Ramos (cell line): ENCODE results near the gene LPIN1.
"Not testable (repeated sequence)": the region's sequence is repeated elsewhere in the genome, so short reads cannot be mapped to it uniquely, and the experiment has no call there.

Source experiments
- in situ Hi-C: fragments of 300-500 bp; cut with MboI; formaldehyde crosslinking; loops from one replicate; pipeline ENCODE4 v1.14.3; 2022; ENCODE audit warnings: low sequenced_read_pairs; ENCODE audit not compliant: unreplicated experiment

Gene LPIN1

DNA sequence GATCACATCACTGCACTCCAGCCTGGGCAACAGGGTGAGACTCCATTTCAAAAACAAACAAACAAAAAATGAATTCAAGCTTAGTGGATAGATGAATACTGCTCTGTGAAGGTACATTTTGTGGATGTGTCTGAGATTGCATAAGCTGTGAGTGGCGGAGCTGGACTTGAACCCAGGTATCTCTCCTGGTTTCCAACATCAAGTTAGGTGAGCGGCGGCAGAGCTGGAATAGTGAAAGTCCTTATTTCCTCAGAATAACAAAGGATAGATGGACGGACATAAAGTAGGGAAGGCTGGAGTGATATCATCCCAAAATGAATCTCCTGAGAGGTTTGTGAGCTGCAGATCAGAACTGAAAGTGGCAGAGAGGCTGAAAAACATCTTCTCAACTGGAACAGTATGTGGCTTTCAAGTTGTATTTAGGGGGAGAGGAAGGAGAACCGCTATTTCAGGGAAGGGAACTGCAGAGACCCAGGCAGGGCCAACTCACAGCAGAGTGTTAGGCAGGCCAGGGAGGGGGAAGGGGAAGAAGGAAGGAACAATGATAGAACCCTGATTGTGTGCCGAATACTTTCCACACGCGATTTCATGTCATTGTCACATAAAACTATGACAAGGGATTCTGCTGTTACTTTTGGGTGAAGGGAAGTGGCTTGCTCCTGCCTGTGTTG lies 106.2 kb downstream of the LPIN1 start:
- in situ Hi-C loops, result no loop called here

DNA sequence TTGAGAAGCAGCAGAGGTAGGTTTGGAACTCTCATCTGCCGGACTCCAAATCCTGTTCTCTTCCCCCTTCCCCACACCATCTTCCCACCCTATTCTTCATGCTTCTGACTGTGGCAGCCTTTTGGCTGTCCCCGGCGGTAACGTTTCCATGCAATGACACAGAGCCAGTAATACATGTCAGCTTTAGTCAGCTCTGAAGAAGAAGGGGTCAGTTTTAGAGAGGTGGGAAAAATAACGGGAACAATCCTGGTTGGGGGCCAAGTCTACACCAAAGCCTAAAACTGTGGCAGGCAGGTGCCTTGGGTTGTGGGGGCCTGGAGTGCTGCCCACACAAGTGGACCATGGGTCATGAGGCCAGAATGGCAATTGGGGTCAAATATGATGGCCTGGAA lies 106.8 kb downstream of the LPIN1 start:
- in situ Hi-C loops, result no loop called here

DNA sequence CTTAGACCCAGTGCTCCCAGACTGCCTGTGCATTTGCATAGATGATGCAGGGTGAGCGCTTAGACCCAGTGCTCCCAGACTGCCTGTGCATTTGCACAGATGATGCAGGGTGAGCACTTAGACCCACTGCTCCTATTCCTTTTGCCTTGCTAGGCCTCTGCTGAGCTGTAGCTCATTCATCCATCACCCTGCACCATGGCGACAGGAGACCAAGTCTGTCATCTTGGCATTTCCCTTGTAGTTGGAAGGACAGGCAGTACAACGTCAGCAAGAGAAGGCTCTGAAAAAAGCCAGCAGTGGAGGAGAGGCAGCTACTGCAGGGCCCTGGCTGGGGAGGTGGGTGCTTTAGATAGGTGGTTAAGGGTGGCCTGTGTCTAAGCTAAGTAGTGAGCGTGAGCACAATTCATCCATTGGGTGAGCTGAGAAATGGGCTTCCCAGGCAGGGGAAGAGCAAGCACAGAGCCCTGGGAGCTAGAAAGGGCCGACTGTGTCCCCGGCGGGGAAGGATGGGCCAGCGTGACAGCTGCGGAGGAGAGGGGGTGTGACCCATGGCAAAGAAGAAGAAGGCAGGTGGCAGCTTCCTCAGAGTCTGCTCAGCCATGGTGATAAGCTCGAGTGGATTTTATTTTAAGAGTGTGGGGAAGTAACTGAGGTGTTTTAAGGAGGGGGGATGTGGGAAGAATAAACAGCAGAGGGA lies 108.8 kb downstream of the LPIN1 start:
- in situ Hi-C loops, result no loop called here

DNA sequence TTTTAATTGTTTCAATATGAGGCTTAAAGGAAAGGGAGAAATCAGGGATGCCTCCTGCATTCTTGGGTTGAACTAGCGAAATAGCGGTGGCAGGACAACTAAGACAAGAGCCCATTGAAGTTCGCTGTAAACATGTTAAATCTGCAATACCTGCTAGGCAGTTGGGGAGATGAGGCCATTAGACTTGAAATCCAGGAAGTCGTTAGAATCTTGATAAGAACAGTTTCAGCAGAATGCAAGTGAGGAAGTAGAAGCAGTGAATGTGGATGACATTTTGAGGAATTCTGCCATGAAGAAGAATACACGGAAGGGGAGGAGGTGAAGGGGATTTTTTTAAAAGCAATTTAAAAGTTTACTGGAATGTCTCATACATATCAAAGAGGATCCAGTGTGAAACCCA lies 109.7 kb downstream of the LPIN1 start:
- in situ Hi-C loops, result no loop called here

DNA sequence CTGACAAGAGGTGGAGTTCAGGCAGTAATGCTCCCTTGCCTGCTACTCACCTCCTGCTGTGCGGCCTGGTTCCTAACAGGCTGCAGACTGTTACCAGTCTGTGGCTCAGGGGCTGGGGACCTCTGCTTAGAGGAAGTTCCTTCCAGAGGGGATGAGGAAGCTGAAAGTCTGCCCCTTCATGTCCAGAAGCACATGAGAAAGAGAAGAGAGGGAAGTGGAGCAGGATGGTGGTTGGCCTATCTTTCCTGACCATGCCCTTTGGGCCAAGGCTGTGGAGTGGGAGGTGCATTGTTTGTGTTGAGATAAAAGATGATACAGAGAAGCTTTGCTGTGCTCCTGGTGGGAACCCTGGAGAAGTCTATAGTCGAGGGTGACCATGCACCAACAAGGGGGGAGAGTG lies 112.5 kb downstream of the LPIN1 start:
- in situ Hi-C loops, result no loop called here

DNA sequence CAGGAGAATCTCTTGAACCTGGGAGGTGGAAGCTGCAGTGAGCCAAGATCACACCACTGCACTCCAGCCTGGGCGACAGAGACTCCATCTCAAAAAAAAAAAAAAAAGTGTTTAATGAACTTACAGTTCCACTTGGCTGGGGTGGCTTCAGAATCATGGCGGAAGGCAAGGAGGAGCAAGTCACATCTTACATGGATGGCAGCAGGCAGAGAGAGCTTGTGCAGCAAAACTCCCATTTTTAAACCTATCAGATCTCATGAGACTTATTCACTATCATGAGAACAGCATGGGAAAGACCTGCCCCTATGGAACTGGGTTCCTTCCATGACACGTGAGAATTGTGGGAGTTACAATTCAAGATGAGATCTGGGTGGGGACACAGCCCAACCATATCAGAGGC lies 113.5 kb downstream of the LPIN1 start:
- in situ Hi-C loops, result not testable (repeated sequence)

DNA sequence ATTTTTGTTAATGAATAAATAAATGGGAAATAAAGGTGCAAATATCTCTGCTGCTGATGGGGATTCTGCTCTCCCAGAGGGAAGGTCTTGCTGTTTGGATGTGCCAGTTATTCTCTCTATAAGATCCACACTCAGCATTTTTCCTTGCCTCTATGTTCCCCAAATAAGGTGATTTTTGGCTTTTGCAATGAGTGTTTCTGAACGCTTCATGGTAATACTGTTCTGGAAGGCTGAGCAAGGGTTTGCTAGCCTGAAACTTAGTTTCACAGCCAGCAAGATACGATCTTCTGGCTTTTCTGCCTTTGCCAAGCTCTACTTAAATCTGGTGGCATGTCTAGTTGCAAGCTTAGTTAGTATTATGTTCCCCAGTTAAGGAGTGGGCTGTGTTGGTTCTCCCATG lies 114.6 kb downstream of the LPIN1 start:
- in situ Hi-C loops, result no loop called here

DNA sequence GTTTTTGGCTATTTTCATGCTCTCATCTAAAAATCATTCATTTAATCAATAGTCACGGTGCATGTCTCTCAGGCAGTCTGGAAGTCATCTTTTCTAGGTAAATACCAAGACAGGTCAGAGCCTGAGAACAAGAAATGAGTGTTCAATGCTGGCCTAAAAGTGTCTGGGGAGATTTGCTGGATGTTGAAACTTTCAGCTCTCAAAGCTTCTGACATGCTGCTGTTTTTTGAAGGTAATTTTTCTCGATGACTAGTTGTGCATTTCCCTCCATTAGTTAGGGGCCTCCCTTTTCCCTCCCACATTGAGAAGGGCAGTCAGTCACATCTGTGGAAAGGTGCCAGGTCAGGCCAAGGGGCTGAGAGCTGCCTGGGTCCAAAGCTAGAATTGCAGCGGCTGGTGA lies 115.6 kb downstream of the LPIN1 start:
- in situ Hi-C loops, result no loop called here

DNA sequence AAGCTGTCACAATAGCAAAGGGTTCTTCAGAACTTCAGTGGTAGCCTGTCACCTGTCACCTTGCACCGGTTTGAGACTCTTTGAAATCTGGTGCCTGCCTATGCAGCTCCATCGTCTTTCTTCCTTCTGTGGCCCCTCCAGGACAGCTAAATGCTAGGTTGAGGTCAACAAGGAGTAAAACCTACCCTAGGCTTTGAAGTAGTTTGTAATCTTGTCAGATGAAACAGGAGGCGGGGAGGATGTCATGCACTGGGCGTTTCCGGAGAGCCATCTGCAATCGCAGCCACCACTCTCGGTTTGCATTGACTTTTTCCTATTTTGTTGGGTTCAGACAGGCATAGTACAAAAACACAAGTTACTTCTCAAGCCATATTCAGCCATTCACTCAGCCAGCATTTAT lies 116.7 kb downstream of the LPIN1 start:
- in situ Hi-C loops, result no loop called here

DNA sequence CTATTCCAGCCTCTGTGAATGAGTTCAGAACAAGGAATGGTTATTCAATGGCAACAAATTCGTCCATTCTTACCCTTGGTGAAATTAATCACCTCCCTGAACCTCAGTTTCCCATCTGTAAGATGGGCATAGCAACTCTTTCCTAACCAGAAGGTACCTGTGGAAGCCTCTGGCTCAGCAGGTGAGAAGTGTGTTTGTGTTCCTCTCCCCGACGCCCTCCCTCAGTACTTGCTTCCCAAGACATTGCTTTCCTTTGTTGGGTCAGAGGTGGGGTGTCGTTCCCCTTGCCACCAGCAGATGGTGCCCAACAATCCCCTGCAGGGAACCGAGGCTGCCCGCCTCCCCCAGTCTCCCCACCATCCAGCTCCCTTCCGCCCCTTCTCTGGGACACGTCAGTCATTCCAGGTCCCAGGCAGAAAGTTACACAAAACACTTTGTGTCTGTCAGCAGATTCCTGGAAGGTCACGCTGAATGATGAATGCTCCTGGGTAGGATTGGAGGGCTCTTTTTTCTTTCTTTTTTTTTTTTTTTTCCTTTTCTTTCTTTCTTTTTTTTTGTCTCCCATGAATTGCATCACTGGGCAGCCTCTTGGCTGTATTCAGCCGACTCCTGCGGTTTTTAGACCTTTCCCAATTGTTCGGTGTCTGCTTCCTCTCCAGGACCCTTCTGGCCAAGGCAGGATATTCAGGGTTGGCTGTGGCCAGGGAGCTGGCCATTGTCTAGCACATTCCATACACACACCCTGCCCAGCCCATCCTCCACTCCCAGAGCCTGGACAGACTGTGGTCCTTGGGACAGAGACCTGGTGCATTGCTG lies 117.3 kb downstream of the LPIN1 start:
- in situ Hi-C loops, result no loop called here

DNA sequence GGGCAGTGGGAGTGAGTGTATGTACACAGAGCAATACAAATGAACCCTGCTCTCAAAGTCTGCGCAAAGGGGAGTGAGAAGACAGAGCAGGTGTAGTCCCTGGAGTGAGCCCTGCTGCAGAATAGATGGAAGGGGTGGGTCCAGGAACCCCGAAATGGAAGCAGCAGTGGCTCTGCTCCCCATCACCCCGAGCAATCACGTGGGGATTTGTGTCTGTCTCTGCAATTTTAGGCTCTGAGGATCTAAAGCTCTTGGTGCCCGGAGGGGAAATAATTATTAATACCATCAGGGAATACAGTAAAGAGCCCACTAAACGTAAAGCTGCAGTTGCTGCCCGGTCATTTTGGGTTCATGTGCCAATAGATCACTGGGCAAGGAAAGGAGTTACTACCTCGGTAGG lies 118.3 kb downstream of the LPIN1 start:
- in situ Hi-C loops, result no loop called here

DNA sequence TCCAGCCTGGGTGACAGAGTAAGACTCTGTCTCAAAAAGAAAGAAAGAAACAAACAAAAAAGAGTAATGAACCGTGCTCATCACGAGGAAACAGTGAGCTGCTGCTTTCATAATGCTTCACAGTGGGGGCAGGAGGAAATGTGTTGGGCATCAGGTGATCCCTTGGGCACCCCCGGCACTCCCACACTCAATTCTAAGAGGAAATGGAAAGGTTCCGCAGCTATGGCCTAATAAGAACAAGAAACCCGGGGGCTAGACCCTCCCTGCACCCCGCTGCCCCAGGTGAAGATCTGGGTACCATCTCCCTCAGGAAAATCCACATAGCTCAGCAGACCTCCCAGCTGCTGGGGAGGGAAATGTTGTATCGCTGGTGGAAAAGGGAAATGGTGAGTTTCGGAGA lies 118.9 kb downstream of the LPIN1 start:
- in situ Hi-C loops, result no loop called here

DNA sequence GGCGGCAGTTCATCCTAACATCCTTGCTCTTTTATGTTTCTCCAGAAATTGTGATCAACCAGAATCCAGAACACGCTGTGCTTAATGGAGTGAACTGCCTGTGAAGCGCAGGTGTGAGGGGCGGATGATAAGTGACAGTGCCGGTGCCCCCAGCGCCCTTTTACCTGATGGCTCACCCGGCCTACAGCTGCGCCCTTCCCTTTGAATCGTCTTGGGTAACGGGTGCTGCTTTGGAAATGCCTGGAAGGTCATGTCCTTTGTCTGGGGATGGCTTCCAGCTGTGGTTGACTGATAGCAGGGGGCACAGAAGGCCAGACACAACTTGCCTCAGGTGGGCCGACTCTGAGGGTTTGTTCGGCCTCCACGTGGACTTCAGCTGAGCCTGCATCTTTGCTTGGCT lies 119.4 kb downstream of the LPIN1 start:
- in situ Hi-C loops, result no loop called here

DNA sequence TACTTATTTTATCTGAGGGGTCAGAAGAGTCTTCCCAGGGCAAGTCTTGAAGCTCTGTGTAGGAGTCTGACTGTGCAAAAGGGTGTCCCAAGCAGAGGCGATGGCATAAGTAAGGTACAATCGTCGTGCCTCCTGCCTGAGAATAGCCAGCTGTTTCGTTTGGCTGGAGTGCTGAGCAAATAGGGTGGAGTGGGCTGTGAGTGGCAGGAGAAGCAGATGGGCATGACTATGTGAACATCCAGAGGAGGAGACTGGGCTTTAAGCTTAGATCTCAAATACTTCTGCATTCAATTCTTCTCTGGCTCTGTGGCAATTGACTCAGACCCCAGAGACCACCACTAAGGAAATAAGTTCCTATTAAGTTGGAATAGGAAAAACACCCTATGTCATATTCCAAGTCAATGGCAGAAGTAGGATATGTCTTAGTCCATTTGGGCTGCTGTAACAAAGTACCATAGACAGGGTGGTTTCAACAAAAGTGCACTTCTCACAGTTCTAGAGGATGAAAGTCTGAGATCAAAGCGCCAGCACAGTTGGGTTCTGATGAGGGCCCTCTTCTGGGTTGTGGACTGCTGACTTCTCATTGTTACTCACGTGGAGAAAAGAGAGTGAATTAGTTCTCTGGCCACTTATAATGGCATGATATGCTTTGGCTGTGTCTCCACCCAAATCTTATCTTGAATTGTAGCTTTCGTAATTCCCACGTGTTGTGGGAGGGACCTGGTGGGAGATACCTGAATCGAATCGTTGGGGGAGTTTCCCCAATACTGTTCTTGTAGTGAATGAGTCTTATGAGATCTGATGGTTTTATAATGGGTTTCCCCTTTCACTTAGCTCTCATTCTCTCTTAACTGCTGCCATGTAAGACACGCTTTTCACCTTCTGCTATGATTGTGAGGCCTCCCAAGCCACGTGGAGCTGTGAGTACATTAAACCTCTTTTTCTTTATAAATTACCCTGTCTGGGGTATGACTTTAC lies 120.2 kb downstream of the LPIN1 start:
- in situ Hi-C loops, result no loop called here

DNA sequence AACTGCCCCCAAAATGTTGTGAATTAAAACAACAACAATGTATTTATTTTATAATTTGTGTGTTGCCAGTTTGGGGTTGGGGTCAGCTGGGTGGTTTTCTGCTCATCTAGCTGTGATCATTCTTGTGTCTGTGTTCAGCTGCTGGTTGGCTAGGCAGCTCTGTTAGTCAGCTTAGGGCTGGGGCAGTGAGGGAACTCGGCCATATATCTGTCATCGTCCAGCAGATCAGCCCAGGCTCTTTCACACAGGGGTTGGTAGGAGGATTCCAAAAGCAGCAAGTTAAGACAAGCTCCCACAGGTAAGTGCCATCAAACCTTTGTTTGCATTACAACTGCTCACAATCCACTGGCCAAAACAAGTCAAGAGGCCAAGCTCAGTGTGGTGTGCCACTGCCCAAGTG lies 121.5 kb downstream of the LPIN1 start:
- in situ Hi-C loops, result no loop called here

DNA sequence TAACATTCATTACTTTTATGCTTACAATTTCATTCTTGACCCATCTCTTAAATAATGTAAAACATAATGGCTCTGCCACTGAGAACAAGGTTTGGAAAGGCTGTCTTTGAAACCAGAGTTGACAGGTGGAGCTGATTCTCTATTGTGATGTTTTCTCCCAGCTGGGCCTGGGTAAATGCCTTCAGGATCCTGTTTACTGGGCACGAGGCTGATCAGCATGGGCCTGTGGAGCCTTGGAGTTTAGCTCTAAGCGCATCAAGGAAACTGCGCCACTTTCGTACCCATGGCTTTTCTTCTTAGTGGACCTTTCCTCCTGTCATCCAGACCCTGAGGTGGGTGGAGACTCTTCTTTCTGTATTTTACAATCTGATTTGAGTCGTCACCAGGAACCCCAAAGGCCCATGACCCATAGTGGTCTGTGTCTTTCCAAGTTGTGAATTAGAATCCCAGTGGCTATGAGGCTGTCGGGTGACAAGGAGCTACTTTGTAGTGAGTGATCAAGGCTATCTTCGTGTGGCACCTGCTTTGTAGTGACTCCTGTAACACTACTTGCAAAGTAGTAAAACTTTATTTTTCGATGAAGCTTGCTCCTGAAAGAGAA lies 123.1 kb downstream of the LPIN1 start:
- in situ Hi-C loops, result no loop called here

DNA sequence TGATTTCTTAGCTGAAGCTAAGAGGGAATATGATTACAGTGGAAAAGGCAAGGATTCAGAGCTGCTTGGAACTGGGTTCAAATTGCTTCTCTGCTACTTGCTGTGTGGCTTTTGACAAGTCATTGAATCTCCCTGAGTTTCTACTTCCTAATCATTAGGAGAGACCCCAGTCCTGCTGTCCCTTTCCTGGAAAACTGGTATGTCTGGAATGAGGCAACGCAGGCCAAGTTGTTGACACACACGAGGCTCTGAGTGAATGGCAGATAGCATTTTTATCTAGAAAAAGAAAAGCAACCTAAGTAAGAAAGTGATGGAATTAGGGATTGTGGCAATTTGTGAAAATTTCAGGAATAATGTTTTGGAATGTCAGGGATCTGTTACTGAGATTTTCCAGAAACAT lies 123.6 kb downstream of the LPIN1 start:
- in situ Hi-C loops, result no loop called here

DNA sequence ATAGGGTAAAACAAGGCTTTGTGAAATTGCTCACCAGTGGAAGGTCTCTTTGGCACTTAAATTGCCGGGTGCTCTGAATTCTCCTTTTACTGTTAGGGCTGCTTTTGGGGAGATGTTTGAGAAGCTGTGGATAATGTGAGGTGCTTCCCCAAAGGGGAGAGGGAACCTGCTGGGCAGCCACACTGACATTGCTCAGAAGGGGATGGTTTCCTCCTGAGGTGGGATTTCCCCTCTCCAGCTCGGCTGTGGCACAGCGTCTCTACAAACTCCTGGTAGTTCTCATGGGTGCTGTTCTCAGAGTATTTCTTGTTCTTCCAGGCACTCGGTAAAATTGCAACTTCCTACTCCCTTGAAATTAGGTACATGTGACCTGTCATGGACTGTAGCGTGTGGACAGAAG lies 124.2 kb downstream of the LPIN1 start:
- in situ Hi-C loops, result no loop called here

DNA sequence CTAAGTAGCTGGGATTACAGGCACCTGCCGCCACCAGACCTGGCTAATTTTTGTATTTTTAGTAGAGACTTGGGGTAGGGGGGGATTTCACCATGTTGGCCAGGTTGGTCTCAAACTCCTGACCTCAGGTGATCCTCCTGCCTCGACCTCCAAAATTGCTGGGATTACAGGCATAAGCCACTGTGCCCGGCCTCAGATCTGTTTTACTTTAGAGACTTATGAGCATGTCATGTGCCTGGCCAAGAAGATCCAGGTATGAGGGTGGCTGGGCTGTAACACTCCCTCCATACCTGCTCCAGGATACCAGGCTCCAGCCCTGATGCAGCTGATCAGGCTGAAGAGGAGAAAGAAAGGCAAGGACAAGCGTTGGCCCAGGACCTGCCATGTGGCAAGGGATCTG lies 125.0 kb downstream of the LPIN1 start:
- in situ Hi-C loops, result no loop called here
